B cell (primary cell): ENCODE data around the gene FAM217B. TPM values are rescaled to one million over a fixed set of nuclear protein-coding genes. Genes with fewer than 3 reads are reported as not detected.

Experiments
- ATAC-seq: fragments of 200-7000 bp; cut with Tn5 transposase; one replicate; pipeline ENCODE4 v1.10.0; 2021; ENCODE audit warnings: low read depth, mild to moderate bottlenecking, moderate number of reproducible peaks, moderate library complexity
- CTCF ChIA-PET: fragments of 350-600 bp; sonication (Branson Sonifier 250); formaldehyde crosslinking; loops from one replicate; lab custom pipeline; 2021; ENCODE audit warnings: antibody characterized with exemption, inconsistent platforms; lab: Charles Lee
- POLR2A ChIA-PET: fragments of 350-600 bp; sonication (Branson Sonifier 250); formaldehyde crosslinking; loops from one replicate; lab custom pipeline; 2021; ENCODE audit warnings: antibody characterized with exemption; lab: Charles Lee
- DNase-seq: peaks from one replicate; pipeline ENCODE4 v3.0.0; 2013
- H2AFZ ChIP-seq: 2 replicates; pipeline ENCODE4 v1.6.1; 2012; ENCODE audit warnings: mild to moderate bottlenecking, low read depth, low read length; ENCODE audit not compliant: insufficient read depth, poor library complexity, severe bottlenecking
- H3K27ac ChIP-seq, 2 donors: 1 replicate in 1 of 2; 2 replicates in 1 of 2; pipeline ENCODE4 v1.5.1; 2012 to 2013; ENCODE audit warnings: low read length in 2 of 2, mild to moderate bottlenecking in 2 of 2, moderate library complexity in 1 of 2
- H3K27me3 ChIP-seq, 4 experiments: fragments of 200-600 bp in 1 of 4; sonication (generic) in 1 of 4; replicated peaks in 1 of 4; 1 replicate in 2 of 4; 2 replicates in 2 of 4; pipeline versions ENCODE4 v1.6.1 to v1.7.0; 2013 to 2016; ENCODE audit warnings: low read length in 3 of 4, mild to moderate bottlenecking in 2 of 4, mixed read lengths in 1 of 4, moderate library complexity in 1 of 4; ENCODE audit not compliant: insufficient read depth in 4 of 4, control insufficient read depth in 3 of 4; ENCODE audit errors: control extremely low read depth in 1 of 4
- H3K36me3 ChIP-seq, 2 experiments: replicated peaks in 1 of 2; 1 replicate in 1 of 2; 2 replicates in 1 of 2; pipeline versions ENCODE4 v1.6.1 to v1.7.1; 2013; ENCODE audit warnings: low read length in 1 of 2; ENCODE audit not compliant: insufficient read depth in 2 of 2, control insufficient read depth in 1 of 2; ENCODE audit errors: control extremely low read depth in 1 of 2, extremely low read depth in 1 of 2
- H3K4me1 ChIP-seq, 2 donors: fragments of 200-600 bp in 1 of 2; sonication (generic) in 1 of 2; 1 replicate in 1 of 2; 2 replicates in 1 of 2; pipeline versions ENCODE4 v1.5.1 to v1.6.1; 2013 to 2017; ENCODE audit warnings: low read length in 2 of 2; ENCODE audit not compliant: control insufficient read depth in 2 of 2, insufficient read depth in 2 of 2
- H3K4me2 ChIP-seq: replicated peaks from 2 replicates; pipeline ENCODE3; 2012; ENCODE audit warnings: mild to moderate bottlenecking, low read depth, low read length; ENCODE audit not compliant: poor library complexity, severe bottlenecking
- H3K4me3 ChIP-seq, 5 experiments: fragments of 200-600 bp in 1 of 5; sonication (generic) in 1 of 5; 1 replicate in 3 of 5; 2 replicates in 2 of 5; pipeline versions ENCODE4 v1.5.1 to v1.7.0; 2011 to 2016; ENCODE audit warnings: low read length in 4 of 5, mild to moderate bottlenecking in 4 of 5, low read depth in 2 of 5, control low read depth in 1 of 5, moderate library complexity in 1 of 5; ENCODE audit not compliant: insufficient read depth in 1 of 5; ENCODE audit errors: control extremely low read depth in 1 of 5, extremely low read depth in 1 of 5
- H3K79me2 ChIP-seq: fragments of 200-600 bp; sonication (generic); one replicate; pipeline ENCODE4 v1.6.0; 2016; ENCODE audit warnings: low read length; ENCODE audit not compliant: control insufficient read depth, insufficient read depth
- H3K9ac ChIP-seq: fragments of 200-600 bp; sonication (generic); 2 replicates; pipeline ENCODE4 v1.6.1; 2017; ENCODE audit warnings: mild to moderate bottlenecking, low read length, moderate library complexity
- H3K9me3 ChIP-seq, 3 donors: one replicate each; pipeline versions ENCODE4 v1.6.1 to v1.7.1; 2013; ENCODE audit warnings: low read length in 2 of 3; ENCODE audit not compliant: control insufficient read depth in 2 of 3, insufficient read depth in 1 of 3; ENCODE audit errors: control extremely low read depth in 1 of 3
- H4K20me1 ChIP-seq: 2 replicates; pipeline ENCODE4 v1.6.0; 2012; ENCODE audit warnings: mild to moderate bottlenecking, low read length; ENCODE audit not compliant: insufficient read depth, control insufficient read depth, poor library complexity, severe bottlenecking
- H3K27ac Mint-ChIP-seq: one replicate; pipeline ENCODE4 v1.8.0; 2021; ENCODE audit warnings: mixed read lengths
- H3K27me3 Mint-ChIP-seq: one replicate; pipeline ENCODE4 v1.8.0; 2021; ENCODE audit warnings: mixed read lengths
- H3K4me1 Mint-ChIP-seq: one replicate; pipeline ENCODE4 v1.8.0; 2021; ENCODE audit warnings: mixed read lengths
- H3K4me3 Mint-ChIP-seq: one replicate; pipeline ENCODE4 v1.8.0; 2021; ENCODE audit warnings: mixed read lengths
- H3K9me3 Mint-ChIP-seq: one replicate; pipeline ENCODE4 v1.8.0; 2022; ENCODE audit warnings: mixed read lengths; ENCODE audit not compliant: insufficient read depth
- EZH2 ChIP-seq: IDR thresholded peaks from 2 replicates; pipeline ENCODE4 v1.6.1; 2012; ENCODE audit warnings: borderline replicate concordance, low read depth, mild to moderate bottlenecking, moderate library complexity, low read length; ENCODE audit not compliant: insufficient read depth, poor library complexity, severe bottlenecking
- WGBS: methylation state at CpG from one replicate; pipeline ENCODE4 v1.1.5; 2013; ENCODE audit warnings: missing lambda C conversion rate; ENCODE audit not compliant: insufficient coverage; 5-methylcytosine and 5-hydroxymethylcytosine counted together
- intact Hi-C: fragments of 100-400 bp; cut with micrococcal nuclease; formaldehyde crosslinking; loops from one replicate; pipeline ENCODE4 v1.10.0; 2022
- polyA plus RNA-seq: library from polyadenylated mRNA; depleted of rRNA; stranded (reverse); fragments of >200 nt; gene quantifications from 2 replicates; pipeline ENCODE4 v1.2.3, GENCODE V29; 2012
- total RNA-seq, 2 donors: library from RNA; stranded (reverse); fragments of 120-200 nt in 1 of 2; gene quantifications; 1 replicate in 1 of 2; 2 replicates in 1 of 2; pipeline versions ENCODE4 v1.2.3 to v1.2.4, GENCODE V29; 2013 to 2022
- TF ChIP-seq, protein P1 (sequence below): fragments of 200-600 bp; IDR thresholded peaks from one replicate; pipeline ENCODE4 v1.8.0; 2022; ENCODE audit warnings: antibody characterized with exemption, mild to moderate bottlenecking

The FAM217B gene
- total and polyA plus RNA-seq, 2 donors (not counting 1 experiment from before 2014, with no cell fraction given): 3.6 to 34.9 TPM

DNA sequence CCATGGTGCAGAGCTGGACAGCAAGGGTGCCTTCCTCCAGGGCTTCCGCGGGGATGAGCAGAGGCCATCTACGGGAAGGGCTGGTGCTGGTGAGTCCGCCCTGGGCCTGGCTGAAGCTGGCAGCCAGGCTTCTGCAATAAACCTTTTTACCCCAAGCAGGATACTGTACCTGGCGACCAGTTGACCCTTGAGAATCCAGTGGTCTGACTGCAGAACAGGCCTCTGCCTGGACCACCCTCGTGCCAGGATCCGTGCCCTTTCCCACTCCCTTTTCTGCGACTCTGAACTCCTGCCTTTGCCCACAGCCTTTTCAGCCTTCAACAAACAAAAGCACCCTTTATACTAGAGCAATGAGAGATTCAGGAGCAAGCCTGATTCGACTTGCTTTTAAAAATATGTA is 36.9 kb downstream of the FAM217B start:
- TF ChIP-seq, protein P1, sequence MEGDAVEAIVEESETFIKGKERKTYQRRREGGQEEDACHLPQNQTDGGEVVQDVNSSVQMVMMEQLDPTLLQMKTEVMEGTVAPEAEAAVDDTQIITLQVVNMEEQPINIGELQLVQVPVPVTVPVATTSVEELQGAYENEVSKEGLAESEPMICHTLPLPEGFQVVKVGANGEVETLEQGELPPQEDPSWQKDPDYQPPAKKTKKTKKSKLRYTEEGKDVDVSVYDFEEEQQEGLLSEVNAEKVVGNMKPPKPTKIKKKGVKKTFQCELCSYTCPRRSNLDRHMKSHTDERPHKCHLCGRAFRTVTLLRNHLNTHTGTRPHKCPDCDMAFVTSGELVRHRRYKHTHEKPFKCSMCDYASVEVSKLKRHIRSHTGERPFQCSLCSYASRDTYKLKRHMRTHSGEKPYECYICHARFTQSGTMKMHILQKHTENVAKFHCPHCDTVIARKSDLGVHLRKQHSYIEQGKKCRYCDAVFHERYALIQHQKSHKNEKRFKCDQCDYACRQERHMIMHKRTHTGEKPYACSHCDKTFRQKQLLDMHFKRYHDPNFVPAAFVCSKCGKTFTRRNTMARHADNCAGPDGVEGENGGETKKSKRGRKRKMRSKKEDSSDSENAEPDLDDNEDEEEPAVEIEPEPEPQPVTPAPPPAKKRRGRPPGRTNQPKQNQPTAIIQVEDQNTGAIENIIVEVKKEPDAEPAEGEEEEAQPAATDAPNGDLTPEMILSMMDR: no peak
- no peak for TF ChIP-seq EZH2
- DNase-seq (no peak), ATAC-seq (no peak)
- Histone ChIP-seq H2AFZ (no peak overlapping the region), H3K9me3 (no peaks in the 10 kb centered on the region), H3K27ac (no peak overlapping the region), H3K27me3 (no peaks in the 10 kb centered on the region), H3K4me1 (no peaks in the 10 kb centered on the region), H3K79me2 (no peaks in the 10 kb centered on the region), H3K4me2 (no peak overlapping the region), H3K4me3 (no peak overlapping the region), H3K36me3 (no peaks in the 10 kb centered on the region), H4K20me1 (no peaks in the 10 kb centered on the region), H3K9ac (no peak overlapping the region)
- Mint-ChIP-seq H3K27me3 (no peaks in the 10 kb centered on the region), H3K4me3 (no peak overlapping the region), H3K27ac (no peak overlapping the region), H3K9me3 (no peaks in the 10 kb centered on the region), H3K4me1 (no peaks in the 10 kb centered on the region)
- 97% methylated on average over 7 of the region's 9 CpGs for WGBS
- intact Hi-C loops: no loop called here
- ChIA-PET CTCF (no interaction called here), POLR2A (no interaction called here)

DNA sequence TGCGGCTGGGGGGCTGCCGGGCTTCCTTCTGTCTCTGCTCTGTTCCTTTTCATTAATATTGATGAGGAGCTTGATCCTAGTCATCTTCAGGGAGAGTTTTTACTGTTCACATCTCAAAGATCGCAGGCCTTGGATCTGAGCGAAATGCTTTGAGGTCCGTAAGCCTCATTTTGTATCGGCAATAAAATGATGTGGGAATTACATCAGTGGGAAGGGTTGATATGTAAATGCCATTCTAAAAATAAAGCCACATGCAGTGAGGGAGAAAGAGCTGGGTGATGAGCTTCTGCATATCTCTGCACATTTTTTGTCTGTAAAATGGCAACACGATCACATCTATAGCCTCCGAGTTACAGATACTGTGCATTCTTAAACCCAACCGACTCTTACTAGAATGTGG is 42.9 kb downstream of the FAM217B start:
- POLR2A ChIA-PET: no interaction called here

More for the DNA sequence above, 42.9 kb downstream of the FAM217B start:
- Histone ChIP-seq H3K27me3 (no peaks in the 10 kb centered on the region), H3K4me2 (no peak overlapping the region), H3K9ac (no peak overlapping the region), H3K79me2 (no peaks in the 10 kb centered on the region), H3K4me3 (no peak overlapping the region), H2AFZ (no peak overlapping the region), H3K4me1 (peaks cover 4 to 9% of the 10 kb centered on the region in 2 donors), H4K20me1 (no peaks in the 10 kb centered on the region), H3K36me3 (no peaks in the 10 kb centered on the region), H3K9me3 (no peaks in the 10 kb centered on the region), H3K27ac (no peak overlapping the region)
- no peak for TF ChIP-seq EZH2
- TF ChIP-seq, protein P1: no peak
- H3K27me3 Mint-ChIP-seq: no peaks in the 10 kb centered on the region
- ATAC-seq (no peak), DNase-seq (no peak)
- H3K9me3 Mint-ChIP-seq: no peaks in the 10 kb centered on the region
- intact Hi-C loops: no loop called here
- WGBS: 97% methylated on average over 5 of the region's 9 CpGs
- CTCF ChIA-PET: no interaction called here
- H3K27ac Mint-ChIP-seq: no peak overlapping the region
- peaks cover 9% of the 10 kb centered on the region for H3K4me1 Mint-ChIP-seq
- H3K4me3 Mint-ChIP-seq: no peak overlapping the region
